GM19467 (cell line): ENCODE results near the gene PNMA6A.
"Not testable (repeated sequence)": the region's sequence is repeated elsewhere in the genome, so short reads cannot be mapped to it uniquely, and the experiment has no call there.

Experiments used
- ATAC-seq: cut with Tn5 transposase; IDR thresholded peaks from one replicate; pipeline ENCODE4 v1.9.1; 2021; ENCODE audit warnings: mild to moderate bottlenecking, moderate library complexity; ENCODE audit not compliant: unreplicated experiment

Gene PNMA6A

DNA sequence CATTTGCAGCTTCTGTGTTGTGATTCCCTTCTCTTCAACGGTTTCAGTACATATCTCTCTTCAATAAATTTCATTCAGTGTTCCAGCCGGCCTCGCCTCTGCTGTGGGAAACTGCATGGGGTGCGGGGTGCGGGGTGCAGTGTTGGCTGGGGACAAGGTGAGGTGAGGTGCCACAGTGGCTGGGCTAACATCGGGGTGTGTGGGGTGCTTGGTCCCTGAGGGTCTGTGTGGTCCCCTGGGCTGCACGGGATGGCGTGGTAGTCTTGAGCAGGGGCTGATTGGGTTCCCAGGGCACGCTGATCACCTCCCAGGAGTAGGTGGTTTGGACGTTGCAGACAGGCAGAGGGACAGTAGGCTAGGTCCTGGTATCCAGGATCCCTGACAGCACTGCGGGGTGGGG, 2.7 kb downstream of the PNMA6A start:
- no peak for ATAC-seq

- no peak for ATAC-seq
Observed at GRCh38 chrX:153075366-153075765, 3.1 kb downstream of the PNMA6A start.

DNA sequence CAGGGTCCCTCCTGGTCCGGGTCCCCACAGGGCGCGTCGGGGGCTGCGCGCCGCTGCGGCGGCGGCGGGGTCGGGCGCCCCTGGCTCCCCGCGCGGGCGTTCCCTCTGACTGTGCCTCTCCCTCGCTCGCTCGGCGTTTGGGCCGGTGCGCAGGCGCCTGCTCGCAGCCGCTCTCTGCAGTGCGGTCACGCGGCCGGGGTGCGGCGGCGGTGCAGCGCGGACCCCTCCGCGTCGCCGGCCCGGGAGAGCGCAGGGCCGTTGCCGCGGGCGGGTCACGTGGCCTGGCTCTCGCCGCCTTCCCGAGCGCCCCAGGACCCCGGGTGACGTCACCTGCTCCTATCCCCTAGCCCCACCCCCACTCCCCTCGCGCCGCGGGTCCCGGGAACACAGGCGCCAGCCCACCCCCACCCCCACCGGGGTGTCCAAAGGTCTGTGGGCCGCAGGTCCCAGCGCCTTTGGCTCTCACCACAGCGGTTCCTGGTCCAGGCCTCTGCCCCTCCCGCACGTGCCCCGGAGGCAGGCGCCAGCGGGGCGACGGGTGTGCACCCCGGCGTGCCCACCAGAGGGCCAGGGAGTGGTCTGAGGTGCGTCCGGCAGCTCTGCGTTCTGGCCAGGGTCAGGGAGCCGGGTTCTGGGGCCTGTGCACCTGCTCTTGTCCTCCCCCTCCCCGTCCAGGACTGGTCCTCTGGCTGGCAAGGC, 5.3 kb downstream of the PNMA6A start:
- not testable (repeated sequence) for ATAC-seq

DNA sequence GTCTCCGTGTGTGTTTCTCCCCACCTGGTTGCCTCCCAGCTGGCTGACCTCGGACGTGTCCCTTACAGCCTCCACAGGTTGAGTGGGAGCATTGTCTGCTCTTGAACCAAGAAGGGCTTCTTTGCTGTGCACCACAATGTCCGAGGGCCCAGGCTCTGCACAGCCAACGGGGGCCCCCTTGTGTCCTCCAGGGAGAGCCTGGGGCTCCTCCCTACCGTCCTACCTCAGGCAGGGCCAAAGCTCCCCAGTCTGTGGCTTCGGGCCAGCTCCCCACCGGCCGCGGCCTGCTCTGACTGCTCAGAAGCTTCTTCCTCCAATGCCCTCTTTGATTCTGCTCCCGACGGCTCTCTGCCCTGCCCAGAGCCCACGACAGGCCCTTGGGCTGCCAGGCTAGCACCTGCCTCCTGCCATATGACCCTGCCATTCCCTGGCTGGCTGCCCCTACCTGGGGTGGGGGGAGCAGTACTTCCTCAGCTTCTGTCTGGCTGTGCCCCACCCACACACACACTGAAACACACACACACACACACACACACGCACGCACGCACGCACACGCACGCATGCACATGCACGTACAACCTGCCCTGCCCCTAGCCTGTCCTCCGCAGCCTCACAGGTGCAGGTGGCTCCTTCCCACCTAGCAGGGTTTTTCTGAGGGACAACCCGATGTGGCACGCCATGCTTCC, 11.1 kb downstream of the PNMA6A start:
- not testable (repeated sequence) for ATAC-seq

DNA sequence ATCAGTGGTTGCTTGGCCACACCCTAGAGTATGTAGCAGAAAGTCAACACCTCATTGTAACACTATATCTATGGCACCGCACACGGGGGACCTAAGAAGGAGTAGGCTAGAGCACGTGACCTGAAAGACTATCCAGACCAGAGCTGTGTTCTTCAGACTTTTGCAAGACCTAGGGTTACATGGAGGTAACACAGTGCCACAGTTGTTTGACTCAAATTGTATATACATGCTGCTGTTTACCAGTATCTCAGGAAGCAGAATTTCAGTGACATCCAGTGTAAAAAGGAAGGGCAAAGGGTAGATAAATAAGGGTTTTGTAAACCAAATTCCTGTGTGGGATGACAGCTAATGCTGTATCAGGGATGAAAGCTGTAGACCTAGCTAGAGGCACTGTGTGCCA, 30.2 kb downstream of the PNMA6A start:
- no peak for ATAC-seq

GRCh38 chrX:153104959-153105358, 32.7 kb downstream of the PNMA6A start:
- not testable (repeated sequence) for ATAC-seq

GRCh38 chrX:153106092-153106801, 34.0 kb downstream of the PNMA6A start:
- ATAC-seq = not testable (repeated sequence)

DNA sequence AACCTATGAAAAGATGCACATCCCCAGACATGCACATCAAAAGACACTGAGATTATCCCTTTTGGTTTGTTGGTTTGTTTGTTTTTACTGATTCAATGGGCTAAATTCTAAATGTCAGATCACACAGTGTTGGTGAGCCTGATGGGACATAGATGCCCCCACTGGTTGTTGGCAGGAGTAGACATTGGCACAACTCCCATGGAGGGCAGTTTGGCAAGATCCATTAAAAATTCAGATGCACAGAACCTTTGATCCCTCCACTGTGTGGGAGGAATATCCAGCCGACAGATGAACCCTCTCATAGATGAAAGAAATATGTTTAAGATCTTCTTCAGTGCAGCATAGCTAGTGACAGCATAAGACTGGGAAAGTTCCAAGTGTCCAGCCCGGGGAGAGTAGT, 38.5 kb downstream of the PNMA6A start:
- ATAC-seq = not testable (repeated sequence)

GRCh38 chrX:153113851-153114250, 41.6 kb downstream of the PNMA6A start:
- ATAC-seq = not testable (repeated sequence)

DNA sequence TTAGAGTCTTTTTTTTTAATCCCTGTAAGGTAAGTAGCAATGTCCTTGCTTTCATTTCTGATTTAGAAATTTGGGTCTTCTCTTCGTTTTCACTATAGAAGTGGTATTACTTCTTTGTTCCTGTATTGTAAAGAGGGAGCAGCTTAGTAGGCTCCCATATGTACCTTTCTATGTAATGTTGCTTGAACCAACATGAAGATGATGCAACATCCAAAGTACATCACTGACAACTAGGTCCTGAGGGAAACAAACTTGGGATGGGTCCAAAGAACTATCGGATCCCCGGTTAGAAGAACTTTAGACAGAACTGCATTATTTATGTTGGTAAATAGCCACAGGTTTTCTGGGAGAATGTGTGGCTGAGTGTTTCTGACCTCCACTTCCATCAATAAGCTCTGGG, 45.5 kb downstream of the PNMA6A start:
- not testable (repeated sequence) for ATAC-seq

- ATAC-seq = not testable (repeated sequence)
Observed at GRCh38 chrX:153120230-153120629, 48.0 kb downstream of the PNMA6A start.

DNA sequence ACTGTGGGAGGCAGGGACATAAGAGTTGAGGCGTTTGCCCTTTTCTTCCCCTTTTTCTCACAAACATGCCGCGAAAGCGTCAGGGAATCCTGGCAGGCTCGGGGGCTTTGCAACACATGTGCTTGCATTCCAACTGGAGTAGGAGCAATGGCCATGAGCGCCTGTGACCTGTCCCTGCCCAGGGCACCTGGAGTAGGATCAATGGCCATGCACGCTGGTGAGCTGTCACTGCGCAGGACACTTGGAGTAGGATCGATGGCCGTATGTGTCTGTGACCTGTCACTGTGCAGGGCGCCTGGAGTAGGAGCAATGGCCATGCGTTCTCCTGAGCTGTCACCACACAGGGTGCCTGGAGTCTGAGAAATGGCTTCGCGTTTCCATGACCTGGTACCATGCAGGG, 51.2 kb downstream of the PNMA6A start:
- not testable (repeated sequence) for ATAC-seq
